ENCODE measurements around the gene NHEJ1.

The NHEJ1 gene

DNA sequence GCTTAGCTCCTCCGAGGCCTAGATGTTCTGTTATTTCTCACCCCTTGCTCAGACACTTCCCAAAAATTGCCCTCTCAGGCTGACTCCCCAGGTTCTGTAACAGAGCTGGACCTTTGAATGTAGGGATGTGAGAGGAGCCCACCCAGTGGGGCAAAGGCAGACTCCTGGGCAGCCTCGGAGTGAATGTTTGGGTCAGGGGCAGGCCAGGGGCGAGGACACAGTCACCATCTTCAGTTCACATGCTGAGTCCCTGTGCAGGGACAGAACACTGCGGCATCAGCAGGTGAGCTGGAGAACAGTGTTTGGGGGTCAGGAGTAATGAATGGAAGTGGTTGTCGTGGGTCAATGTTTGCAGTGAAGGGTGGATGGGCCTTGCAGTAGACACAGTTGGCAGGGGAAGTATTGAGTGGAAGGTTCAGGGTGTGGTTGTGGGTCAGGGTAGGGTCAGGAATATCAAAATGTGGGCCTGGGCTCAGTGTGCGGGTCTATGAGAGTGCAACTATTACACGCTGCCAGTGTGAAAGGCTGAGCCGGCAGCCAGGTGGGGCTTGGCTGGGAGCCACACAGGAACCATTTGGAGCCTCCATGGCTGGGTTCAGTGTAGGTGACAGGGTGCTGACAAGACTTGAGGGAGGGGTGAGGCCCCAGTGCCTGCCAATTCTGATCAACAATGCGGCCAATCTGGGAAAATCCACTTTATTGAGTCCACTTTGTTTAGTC, 104.3 kb downstream of the NHEJ1 start:
- no peak overlapping the region for H2AFZ ChIP-seq (ENCODE audit: low read length)
- no peaks in the 10 kb centered on the region for H4K20me1 ChIP-seq (ENCODE audit: insufficient read depth, low read length)
- H3K9me2 ChIP-seq (replicated peaks; ENCODE audit: insufficient read depth, low read length), result no peaks in the 10 kb centered on the region
- H3K79me2 ChIP-seq (ENCODE audit: low read length), result no peaks in the 10 kb centered on the region
- H3K4me3 ChIP-seq (ENCODE audit: low read length), result no peak overlapping the region
- H3K9ac ChIP-seq (ENCODE audit: low read length), result no peak overlapping the region
- no peak overlapping the region for H3K27ac ChIP-seq (ENCODE audit: low read length)
- TF ChIP-seq EZH2phosphoT487 (IDR thresholded peaks at IDR 0.05; ENCODE audit: low read length) (no peak), EZH2 (optimal IDR thresholded peaks at IDR 0.05; ENCODE audit: low read depth, low read length) (no peak)
- TF ChIP-seq, protein P1, sequence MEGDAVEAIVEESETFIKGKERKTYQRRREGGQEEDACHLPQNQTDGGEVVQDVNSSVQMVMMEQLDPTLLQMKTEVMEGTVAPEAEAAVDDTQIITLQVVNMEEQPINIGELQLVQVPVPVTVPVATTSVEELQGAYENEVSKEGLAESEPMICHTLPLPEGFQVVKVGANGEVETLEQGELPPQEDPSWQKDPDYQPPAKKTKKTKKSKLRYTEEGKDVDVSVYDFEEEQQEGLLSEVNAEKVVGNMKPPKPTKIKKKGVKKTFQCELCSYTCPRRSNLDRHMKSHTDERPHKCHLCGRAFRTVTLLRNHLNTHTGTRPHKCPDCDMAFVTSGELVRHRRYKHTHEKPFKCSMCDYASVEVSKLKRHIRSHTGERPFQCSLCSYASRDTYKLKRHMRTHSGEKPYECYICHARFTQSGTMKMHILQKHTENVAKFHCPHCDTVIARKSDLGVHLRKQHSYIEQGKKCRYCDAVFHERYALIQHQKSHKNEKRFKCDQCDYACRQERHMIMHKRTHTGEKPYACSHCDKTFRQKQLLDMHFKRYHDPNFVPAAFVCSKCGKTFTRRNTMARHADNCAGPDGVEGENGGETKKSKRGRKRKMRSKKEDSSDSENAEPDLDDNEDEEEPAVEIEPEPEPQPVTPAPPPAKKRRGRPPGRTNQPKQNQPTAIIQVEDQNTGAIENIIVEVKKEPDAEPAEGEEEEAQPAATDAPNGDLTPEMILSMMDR (IDR thresholded peaks at IDR 0.05; ENCODE audit: low read length), result no peak
- H3F3A ChIP-seq (ENCODE audit: insufficient read depth, low read length), result no peaks in the 10 kb centered on the region
- H3K9me3 ChIP-seq (replicated peaks; ENCODE audit: insufficient read depth, low read length), result no peaks in the 10 kb centered on the region
- H3K36me3 ChIP-seq (replicated peaks; ENCODE audit: insufficient read depth, low read length), result no peaks in the 10 kb centered on the region
- no peaks in the 10 kb centered on the region for H3K4me1 ChIP-seq (ENCODE audit: low read length)
- DNase-seq, result no peak
- H3K4me2 ChIP-seq (ENCODE audit: low read depth, low read length), result no peak overlapping the region
- peaks cover 60% of the 10 kb centered on the region for H3K27me3 ChIP-seq (replicated peaks; ENCODE audit: insufficient read depth, low read length)

DNA sequence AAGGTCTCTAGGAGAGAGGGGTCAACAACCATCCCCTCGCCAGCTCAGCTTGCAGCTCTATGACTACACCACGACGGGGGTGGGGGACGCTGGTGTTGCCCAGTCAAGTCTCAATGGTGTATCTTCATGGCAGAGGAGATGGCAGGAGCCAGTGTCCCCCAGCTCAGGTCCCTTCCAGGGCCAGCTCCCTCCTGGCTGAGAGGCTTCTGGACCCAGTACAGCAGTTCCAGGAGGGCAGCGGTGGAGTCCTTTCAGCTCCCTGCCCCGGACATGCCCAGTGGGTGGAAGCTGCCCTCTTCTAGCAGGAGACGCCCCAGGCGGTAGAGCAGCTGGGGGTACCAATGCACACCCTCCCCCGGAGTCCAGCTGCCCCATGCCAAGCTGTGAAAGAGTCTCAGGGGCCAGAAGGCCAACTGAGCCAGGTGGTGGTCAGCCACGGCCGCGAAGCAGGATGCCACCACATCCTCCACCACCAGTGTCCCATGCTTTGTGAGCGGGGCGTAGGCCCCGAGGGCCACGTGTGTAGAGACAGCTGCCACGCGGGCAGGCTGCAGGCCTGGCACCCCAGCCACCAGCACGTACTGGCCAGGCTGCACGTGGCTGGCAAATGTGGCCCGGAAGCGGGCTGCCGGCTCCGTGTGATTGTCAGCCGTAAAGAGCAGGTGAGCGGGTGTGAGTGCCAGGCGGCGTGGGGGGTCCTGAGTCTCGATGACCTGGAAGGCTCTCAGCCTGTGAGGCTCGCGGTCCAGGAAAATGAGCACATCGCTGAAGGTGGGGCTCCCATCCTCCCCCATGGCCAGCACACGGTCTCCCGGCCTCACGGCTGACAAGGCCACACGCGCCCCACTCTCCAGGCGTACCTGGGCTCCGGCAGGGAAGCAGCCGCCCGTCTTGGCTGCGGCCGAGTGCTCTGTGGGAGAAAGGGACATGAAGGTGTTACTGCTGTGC, 105.4 kb downstream of the NHEJ1 start:
- Histone ChIP-seq H3K79me2 (ENCODE audit: low read length) (no peaks in the 10 kb centered on the region), H3K27me3 (replicated peaks; ENCODE audit: insufficient read depth, low read length) (peaks cover 68% of the 10 kb centered on the region), H3K27ac (ENCODE audit: low read length) (no peak overlapping the region)

DNA sequence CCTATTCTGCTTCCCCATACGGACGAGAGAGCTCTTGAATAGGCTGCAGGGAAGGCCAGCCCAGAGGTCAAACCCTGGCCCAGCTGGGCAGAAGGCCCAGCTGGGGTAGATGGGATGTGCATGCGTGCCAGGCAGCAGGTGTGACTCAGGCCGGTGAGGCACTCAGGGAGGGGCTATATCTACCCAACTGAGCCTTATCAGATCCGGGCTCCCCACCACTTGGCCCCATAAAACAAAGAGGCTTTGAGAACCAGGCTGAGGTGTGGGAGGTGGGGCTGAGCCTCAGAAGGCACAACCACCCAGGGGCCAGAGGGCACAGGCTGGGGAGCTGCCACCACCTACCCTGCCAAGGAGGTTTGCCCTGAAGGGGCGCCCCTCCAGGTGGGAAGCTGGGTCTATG, 111.3 kb downstream of the NHEJ1 start:
- DNase-seq, result no peak
- Histone ChIP-seq H3K27me3 (replicated peaks; ENCODE audit: insufficient read depth, low read length) (peaks cover 62% of the 10 kb centered on the region), H3K36me3 (replicated peaks; ENCODE audit: insufficient read depth, low read length) (no peaks in the 10 kb centered on the region), H3K9me2 (replicated peaks; ENCODE audit: insufficient read depth, low read length) (no peaks in the 10 kb centered on the region), H3K4me1 (ENCODE audit: low read length) (no peaks in the 10 kb centered on the region), H3K79me2 (ENCODE audit: low read length) (no peaks in the 10 kb centered on the region), H3K4me3 (ENCODE audit: low read length) (no peak overlapping the region), H3F3A (ENCODE audit: insufficient read depth, low read length) (no peaks in the 10 kb centered on the region), H4K20me1 (ENCODE audit: insufficient read depth, low read length) (no peaks in the 10 kb centered on the region), H2AFZ (ENCODE audit: low read length) (no peak overlapping the region), H3K27ac (ENCODE audit: low read length) (no peak overlapping the region), H3K4me2 (ENCODE audit: low read depth, low read length) (no peak overlapping the region), H3K9me3 (replicated peaks; ENCODE audit: insufficient read depth, low read length) (no peaks in the 10 kb centered on the region), H3K9ac (ENCODE audit: low read length) (no peak overlapping the region)
- TF ChIP-seq EZH2phosphoT487 (IDR thresholded peaks at IDR 0.05; ENCODE audit: low read length) (no peak), EZH2 (optimal IDR thresholded peaks at IDR 0.05; ENCODE audit: low read depth, low read length) (no peak)
- TF ChIP-seq, protein P1 (IDR thresholded peaks at IDR 0.05; ENCODE audit: low read length), result no peak

More for the DNA sequence above, 105.4 kb downstream of the NHEJ1 start:
- Histone ChIP-seq H3F3A (ENCODE audit: insufficient read depth, low read length) (no peaks in the 10 kb centered on the region), H3K9ac (ENCODE audit: low read length) (no peak overlapping the region), H3K4me1 (ENCODE audit: low read length) (no peaks in the 10 kb centered on the region), H4K20me1 (ENCODE audit: insufficient read depth, low read length) (no peaks in the 10 kb centered on the region), H3K4me3 (ENCODE audit: low read length) (no peak overlapping the region), H3K9me2 (replicated peaks; ENCODE audit: insufficient read depth, low read length) (no peaks in the 10 kb centered on the region), H3K9me3 (replicated peaks; ENCODE audit: insufficient read depth, low read length) (no peaks in the 10 kb centered on the region), H3K36me3 (replicated peaks; ENCODE audit: insufficient read depth, low read length) (no peaks in the 10 kb centered on the region), H2AFZ (ENCODE audit: low read length) (no peak overlapping the region), H3K4me2 (ENCODE audit: low read depth, low read length) (no peak overlapping the region)
- DNase-seq, result no peak
- TF ChIP-seq, protein P1 (IDR thresholded peaks at IDR 0.05; ENCODE audit: low read length), result no peak
- TF ChIP-seq EZH2phosphoT487 (IDR thresholded peaks at IDR 0.05; ENCODE audit: low read length) (no peak), EZH2 (optimal IDR thresholded peaks at IDR 0.05; ENCODE audit: low read depth, low read length) (no peak)
